AG04450 (cell line): ENCODE measurements around the gene LRRK1. TPM values are rescaled to one million over a fixed set of nuclear protein-coding genes. Genes with fewer than 3 reads are reported as not detected.

Experiments
- CTCF ChIA-PET: fragments of 300-600, 350-600 bp; formaldehyde crosslinking; extraction: SDS; loops from one replicate; lab custom pipeline; 2022; ENCODE audit warnings: antibody characterized with exemption, inconsistent platforms; lab: Charles Lee
- POLR2A ChIA-PET: fragments of 350-600 bp; formaldehyde crosslinking; extraction: SDS; loops from one replicate; lab custom pipeline; 2021; ENCODE audit warnings: antibody characterized with exemption, inconsistent platforms; lab: Yijun Ruan, JAX
- DNase-seq: peaks from one replicate; pipeline ENCODE4 v3.0.0-alpha.2; 2011; ENCODE audit warnings: low read depth, low spot score
- H3K27ac ChIP-seq: one replicate; pipeline ENCODE4 v1.5.1; 2012; ENCODE audit warnings: low read depth, low read length, control low read depth
- H3K27me3 ChIP-seq: one replicate; pipeline ENCODE4 v1.6.0; 2012; ENCODE audit warnings: low read length; ENCODE audit not compliant: control insufficient read depth, insufficient read depth
- H3K4me3 ChIP-seq: 2 replicates; pipeline ENCODE4 v1.5.1; 2011; ENCODE audit warnings: mild to moderate bottlenecking, low read depth, low read length, control low read depth
- H3K9me3 ChIP-seq: 2 replicates; pipeline ENCODE4 v1.5.1; 2012; ENCODE audit warnings: low read length; ENCODE audit not compliant: control insufficient read depth, insufficient read depth
- CTCF ChIP-seq: IDR thresholded peaks from 2 replicates; pipeline ENCODE4 v1.5.1; 2011; ENCODE audit warnings: low read depth, low read length, control low read depth, inconsistent platforms
- polyA plus RNA-seq: library from polyadenylated mRNA; depleted of rRNA; stranded (reverse); fragments of >200 nt; gene quantifications from 2 replicates; pipeline ENCODE4 v1.2.3, GENCODE V29; 2011

Gene LRRK1
- polyA plus RNA-seq, 1 experiment: 5.6 TPM

GRCh38 chr15:101045835-101046691, 126.9 kb downstream of the LRRK1 start:
- Histone ChIP-seq H3K4me3 (no peak overlapping the region), H3K9me3 (no peaks in the 10 kb centered on the region; the same call in 1 of the 2 replicates), H3K27ac (peak overlapping the region; percentile 34), H3K27me3 (no peaks in the 10 kb centered on the region)
- TF ChIP-seq CTCF: no peak
- POLR2A ChIA-PET: no interaction called here
- no peak for DNase-seq
- CTCF ChIA-PET: interaction anchor here (1.0 to 1.6 kb wide), 2 partner anchors 39 to 212 kb away, joined by 4 to 5 read pairs; no protein-coding TSS in a partner anchor

- POLR2A ChIA-PET: no interaction called here
- no peak for DNase-seq
Observed at GRCh38 chr15:101046826-101047225, 127.7 kb downstream of the LRRK1 start.

GRCh38 chr15:101047301-101047781, 128.2 kb downstream of the LRRK1 start:
- no peaks in the 10 kb centered on the region; the same call in 1 of the 2 replicates for H3K9me3 ChIP-seq
- DNase-seq: no peak
- POLR2A ChIA-PET: no interaction called here
- no peaks in the 10 kb centered on the region for H3K27me3 ChIP-seq
- H3K27ac ChIP-seq: no peak overlapping the region
- CTCF ChIA-PET: no interaction called here
- no peak overlapping the region for H3K4me3 ChIP-seq
- no peak for TF ChIP-seq CTCF

More at GRCh38 chr15:101046826-101047225, 127.7 kb downstream of the LRRK1 start:
- no peaks in the 10 kb centered on the region; the same call in 1 of the 2 replicates for H3K9me3 ChIP-seq
- CTCF ChIA-PET: no interaction called here
- no peaks in the 10 kb centered on the region for H3K27me3 ChIP-seq
- TF ChIP-seq CTCF: no peak
- no peak overlapping the region for H3K4me3 ChIP-seq
- no peak overlapping the region for H3K27ac ChIP-seq

GRCh38 chr15:101048176-101048575, 129.0 kb downstream of the LRRK1 start:
- DNase-seq: no peak
- ChIA-PET CTCF (interaction anchor here (1.2 kb wide), 1 partner anchor 32 kb away, joined by 3 read pairs; no protein-coding TSS in a partner anchor), POLR2A (interaction anchor here (0.9 kb wide), 1 partner anchor 19 kb away, joined by 3 read pairs; no protein-coding TSS in a partner anchor)
- H3K9me3 ChIP-seq: no peaks in the 10 kb centered on the region
- no peak overlapping the region for H3K27ac ChIP-seq
- no peak for TF ChIP-seq CTCF
- no peak overlapping the region for H3K4me3 ChIP-seq
- H3K27me3 ChIP-seq: no peaks in the 10 kb centered on the region

GRCh38 chr15:101048581-101049030, 129.4 kb downstream of the LRRK1 start:
- no peak overlapping the region for H3K27ac ChIP-seq
- H3K27me3 ChIP-seq: no peaks in the 10 kb centered on the region
- ChIA-PET POLR2A (interaction anchor here (0.9 kb wide), 1 partner anchor 19 kb away, joined by 3 read pairs; no protein-coding TSS in a partner anchor), CTCF (interaction anchor here (0.8 to 1.2 kb wide), 2 partner anchors 33 to 408 kb away, joined by 3 read pairs; no protein-coding TSS in a partner anchor)
- H3K4me3 ChIP-seq: no peak overlapping the region
- DNase-seq: no peak
- TF ChIP-seq CTCF: no peak
- H3K9me3 ChIP-seq: no peaks in the 10 kb centered on the region; the same call in 1 of the 2 replicates
